ENCODE data around the gene TAF4.
"Not testable (repeated sequence)": the region's sequence is repeated elsewhere in the genome, so short reads cannot be mapped to it uniquely, and the experiment has no call there.

Gene TAF4

GRCh38 chr20:62056975-62057374, 8.7 kb downstream of the TAF4 start:
- no peak for DNase-seq

- no peak for DNase-seq
Measured at GRCh38 chr20:62056377-62056776, 9.3 kb downstream of the TAF4 start.

- DNase-seq, result not testable (repeated sequence)
Measured at GRCh38 chr20:62055862-62056115, 9.9 kb downstream of the TAF4 start.

GRCh38 chr20:62055106-62055861, 10.4 kb downstream of the TAF4 start:
- no peak for DNase-seq

GRCh38 chr20:62054451-62054953, 11.2 kb downstream of the TAF4 start:
- DNase-seq, result no peak

GRCh38 chr20:62053465-62054196, 12.1 kb downstream of the TAF4 start:
- no peak for DNase-seq

GRCh38 chr20:62052842-62053464, 12.7 kb downstream of the TAF4 start:
- DNase-seq, result no peak

GRCh38 chr20:62052336-62052841, 13.3 kb downstream of the TAF4 start:
- DNase-seq, result no peak

- no peak for DNase-seq
Measured at GRCh38 chr20:62051546-62052255, 14.0 kb downstream of the TAF4 start.

GRCh38 chr20:62051144-62051543, 14.5 kb downstream of the TAF4 start:
- no peak for DNase-seq

- no peak for DNase-seq
Measured at GRCh38 chr20:62050166-62051120, 15.2 kb downstream of the TAF4 start.

- DNase-seq, result no peak
Measured at GRCh38 chr20:62049342-62050165, 16.1 kb downstream of the TAF4 start.

- DNase-seq, result no peak
Measured at GRCh38 chr20:62048821-62049291, 16.8 kb downstream of the TAF4 start.

GRCh38 chr20:62048346-62048761, 17.3 kb downstream of the TAF4 start:
- no peak for DNase-seq

GRCh38 chr20:62047666-62048345, 17.9 kb downstream of the TAF4 start:
- no peak for DNase-seq

GRCh38 chr20:62046431-62046830, 19.2 kb downstream of the TAF4 start:
- no peak for DNase-seq

- DNase-seq, result no peak
Measured at GRCh38 chr20:62045529-62046285, 20.0 kb downstream of the TAF4 start.

GRCh38 chr20:62045118-62045517, 20.6 kb downstream of the TAF4 start:
- no peak for DNase-seq

GRCh38 chr20:62044631-62045030, 21.1 kb downstream of the TAF4 start:
- no peak for DNase-seq
